WTC11 (cell line): Measurements from ENCODE around the gene PURB.

Source experiments
- E2F4 ChIP-seq: sonication (generic); formaldehyde crosslinking; IDR thresholded peaks from 2 replicates; pipeline ENCODE4 v1.8.1; 2022; ENCODE audit warnings: low read depth, mild to moderate bottlenecking, moderate library complexity, missing genetic modification reagents, borderline replicate concordance
- TEAD1 ChIP-seq: sonication (generic); formaldehyde crosslinking; IDR thresholded peaks from 2 replicates; pipeline ENCODE4 v1.8.0; 2022; ENCODE audit warnings: mild to moderate bottlenecking, missing genetic modification reagents
- TEAD4 ChIP-seq: sonication (generic); formaldehyde crosslinking; IDR thresholded peaks from 2 replicates; pipeline ENCODE4 v1.8.0; 2022; ENCODE audit warnings: mild to moderate bottlenecking, missing genetic modification reagents
- ZNF396 ChIP-seq: fragments of 250-450 bp; sonication (Bioruptor Pico); IDR thresholded peaks from 2 replicates; pipeline ENCODE4 v1.8.0; 2021; ENCODE audit warnings: mild to moderate bottlenecking, moderate library complexity, borderline replicate concordance
- TF ChIP-seq, protein P1 (sequence below): sonication (generic); formaldehyde crosslinking; conservative IDR thresholded peaks from 2 replicates; pipeline ENCODE4 v1.8.1; 2022; ENCODE audit warnings: mild to moderate bottlenecking, missing genetic modification reagents
- TF ChIP-seq, protein P2 (sequence below): sonication (generic); formaldehyde crosslinking; IDR thresholded peaks from 2 replicates; pipeline ENCODE4 v1.8.1; 2022; ENCODE audit warnings: low read depth, missing genetic modification reagents, borderline replicate concordance
- TF ChIP-seq, protein P3 (sequence below): fragments of 200-600 bp; IDR thresholded peaks from 2 replicates; pipeline ENCODE4 v1.8.0; 2022; ENCODE audit warnings: antibody characterized with exemption

GRCh38 chr7:44853391-44853790, 31.9 kb downstream of the PURB start:
- TF ChIP-seq, protein P1, sequence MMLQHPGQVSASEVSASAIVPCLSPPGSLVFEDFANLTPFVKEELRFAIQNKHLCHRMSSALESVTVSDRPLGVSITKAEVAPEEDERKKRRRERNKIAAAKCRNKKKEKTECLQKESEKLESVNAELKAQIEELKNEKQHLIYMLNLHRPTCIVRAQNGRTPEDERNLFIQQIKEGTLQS (CRISPR knock-in tag): no peak
- TF ChIP-seq TEAD1 (no peak), ZNF396 (no peak), TEAD4 (no peak), E2F4 (CRISPR knock-in tag) (no peak)
- TF ChIP-seq, protein P2, sequence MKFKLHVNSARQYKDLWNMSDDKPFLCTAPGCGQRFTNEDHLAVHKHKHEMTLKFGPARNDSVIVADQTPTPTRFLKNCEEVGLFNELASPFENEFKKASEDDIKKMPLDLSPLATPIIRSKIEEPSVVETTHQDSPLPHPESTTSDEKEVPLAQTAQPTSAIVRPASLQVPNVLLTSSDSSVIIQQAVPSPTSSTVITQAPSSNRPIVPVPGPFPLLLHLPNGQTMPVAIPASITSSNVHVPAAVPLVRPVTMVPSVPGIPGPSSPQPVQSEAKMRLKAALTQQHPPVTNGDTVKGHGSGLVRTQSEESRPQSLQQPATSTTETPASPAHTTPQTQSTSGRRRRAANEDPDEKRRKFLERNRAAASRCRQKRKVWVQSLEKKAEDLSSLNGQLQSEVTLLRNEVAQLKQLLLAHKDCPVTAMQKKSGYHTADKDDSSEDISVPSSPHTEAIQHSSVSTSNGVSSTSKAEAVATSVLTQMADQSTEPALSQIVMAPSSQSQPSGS: no peak
- TF ChIP-seq, protein P3, sequence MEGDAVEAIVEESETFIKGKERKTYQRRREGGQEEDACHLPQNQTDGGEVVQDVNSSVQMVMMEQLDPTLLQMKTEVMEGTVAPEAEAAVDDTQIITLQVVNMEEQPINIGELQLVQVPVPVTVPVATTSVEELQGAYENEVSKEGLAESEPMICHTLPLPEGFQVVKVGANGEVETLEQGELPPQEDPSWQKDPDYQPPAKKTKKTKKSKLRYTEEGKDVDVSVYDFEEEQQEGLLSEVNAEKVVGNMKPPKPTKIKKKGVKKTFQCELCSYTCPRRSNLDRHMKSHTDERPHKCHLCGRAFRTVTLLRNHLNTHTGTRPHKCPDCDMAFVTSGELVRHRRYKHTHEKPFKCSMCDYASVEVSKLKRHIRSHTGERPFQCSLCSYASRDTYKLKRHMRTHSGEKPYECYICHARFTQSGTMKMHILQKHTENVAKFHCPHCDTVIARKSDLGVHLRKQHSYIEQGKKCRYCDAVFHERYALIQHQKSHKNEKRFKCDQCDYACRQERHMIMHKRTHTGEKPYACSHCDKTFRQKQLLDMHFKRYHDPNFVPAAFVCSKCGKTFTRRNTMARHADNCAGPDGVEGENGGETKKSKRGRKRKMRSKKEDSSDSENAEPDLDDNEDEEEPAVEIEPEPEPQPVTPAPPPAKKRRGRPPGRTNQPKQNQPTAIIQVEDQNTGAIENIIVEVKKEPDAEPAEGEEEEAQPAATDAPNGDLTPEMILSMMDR: no peak
